CD4-positive, alpha-beta T cell treated with Interleukin-2 at 100 ng/mL for 4 hours (primary cell): ENCODE results near the gene RUNX1.
A peak's percentile ranks its signal among the peaks of the same experiment; 100 is the strongest.

Source experiments
- DNase-seq: peaks from one replicate; pipeline ENCODE4 v3.0.0-alpha.2; 2020; ENCODE audit warnings: low spot score

Gene RUNX1

DNA sequence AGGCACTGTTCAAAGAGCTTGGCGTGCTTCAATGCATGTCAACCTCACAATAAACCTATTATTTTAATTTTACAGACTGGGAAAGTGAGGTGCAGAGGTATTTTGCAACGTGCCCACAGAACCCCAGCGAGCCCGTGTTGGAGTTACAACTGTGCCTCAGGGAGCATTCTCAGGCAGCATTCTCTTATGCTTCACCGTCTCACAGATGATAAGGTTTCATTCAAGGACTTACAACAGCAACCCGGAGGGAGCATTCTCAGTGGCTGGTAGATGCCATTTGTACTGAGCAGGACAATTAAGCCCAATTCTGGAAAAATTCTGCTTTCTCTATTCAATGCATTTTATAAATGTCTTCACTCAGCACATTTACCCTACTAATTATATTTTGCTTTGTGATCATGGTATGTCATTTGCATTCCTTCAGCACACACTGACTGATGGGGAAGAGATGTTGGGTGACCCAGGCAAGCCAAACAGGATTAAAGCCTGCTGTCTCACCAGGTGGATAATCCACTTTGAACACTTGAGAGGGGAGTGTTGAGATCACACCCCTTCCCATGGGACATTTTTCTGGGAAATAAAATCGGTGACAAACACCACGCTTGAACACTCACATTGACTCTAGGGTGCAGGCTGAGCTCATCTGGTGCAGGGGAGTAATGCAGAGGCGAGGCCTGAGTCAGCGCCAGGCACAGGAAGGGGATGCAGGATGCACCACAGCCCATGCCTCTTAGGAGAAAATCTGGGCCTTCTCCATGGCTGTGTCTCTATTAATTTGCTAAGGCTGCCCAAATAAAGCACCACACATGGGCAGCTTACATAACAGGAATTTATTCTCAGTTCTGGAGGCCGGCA is 266.4 kb downstream of the RUNX1 start:
- no peak for DNase-seq

DNA sequence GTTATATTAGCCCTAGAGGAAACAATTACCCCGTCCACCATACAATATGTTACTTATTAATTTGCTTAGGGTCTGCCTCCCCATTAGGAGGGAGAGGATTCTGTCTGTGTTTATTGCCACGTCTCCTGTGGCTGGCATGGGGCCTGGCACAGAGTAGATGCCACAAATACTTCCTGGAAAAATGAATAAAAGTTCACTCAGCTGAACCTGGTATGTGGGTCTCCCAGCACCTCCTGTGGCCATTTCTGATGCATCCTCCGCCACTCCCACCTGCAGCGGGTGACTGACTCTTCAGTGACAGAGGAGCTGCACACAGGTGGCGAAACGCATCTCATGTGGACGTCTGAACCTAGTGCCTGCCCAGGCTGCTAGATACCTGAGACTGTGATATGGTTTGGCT is 267.6 kb downstream of the RUNX1 start:
- no peak for DNase-seq

DNA sequence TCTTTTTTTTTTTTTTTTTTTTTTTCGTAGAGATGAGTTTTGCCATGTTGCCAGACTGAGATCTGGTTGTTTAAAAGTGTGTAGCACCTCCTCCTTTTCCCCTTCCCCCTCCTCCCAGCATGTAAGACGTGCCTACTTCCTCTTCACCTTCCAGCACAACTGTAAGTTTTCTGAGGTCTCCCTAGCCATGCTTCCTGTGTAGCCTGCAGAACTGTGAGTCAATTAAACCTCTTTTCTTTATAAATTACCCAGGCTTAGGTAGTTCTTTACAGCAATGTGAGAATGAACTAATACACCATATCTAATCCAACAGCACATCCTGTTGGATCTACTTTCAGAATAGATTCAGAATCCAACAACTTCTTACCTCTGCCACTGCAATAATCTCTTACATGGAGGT is 269.2 kb downstream of the RUNX1 start:
- DNase-seq = no peak

DNA sequence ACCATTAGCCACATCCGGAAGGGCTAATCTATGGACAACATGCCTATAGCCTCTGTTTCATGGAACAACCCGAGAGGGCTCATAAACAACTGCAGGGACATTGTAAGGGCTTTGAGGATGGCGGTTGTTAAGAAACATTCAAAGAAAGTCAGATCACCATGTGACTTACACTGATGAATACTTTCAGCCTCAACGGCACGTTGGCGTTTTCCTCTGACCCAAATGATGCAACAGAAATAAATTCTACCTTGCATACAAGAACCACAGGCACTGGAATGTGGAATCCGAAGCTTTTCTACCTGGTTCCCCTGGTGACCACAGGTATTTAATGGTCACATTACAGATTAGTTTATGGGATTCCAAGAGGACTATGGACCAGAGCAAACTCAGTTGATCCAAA is 273.3 kb downstream of the RUNX1 start:
- no peak for DNase-seq

DNA sequence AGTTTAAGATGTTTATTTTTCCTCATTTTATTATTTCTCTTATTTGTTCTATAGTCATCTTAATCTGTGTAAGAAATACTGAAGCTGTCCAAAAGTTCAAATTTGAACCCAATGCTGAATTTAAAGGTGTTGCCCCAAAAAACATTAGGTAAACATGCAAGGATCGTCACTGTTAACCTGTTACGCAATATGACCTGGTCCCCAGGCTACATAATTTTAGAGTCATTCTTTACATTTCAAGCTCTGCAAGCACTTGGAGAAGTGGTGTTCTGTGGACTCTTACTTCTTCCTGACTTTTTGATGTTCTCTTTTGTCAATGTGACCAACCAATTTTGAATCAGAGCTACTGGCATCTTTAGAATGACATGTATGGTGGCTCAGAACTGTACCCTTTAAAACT is 274.4 kb downstream of the RUNX1 start:
- no peak for DNase-seq

DNA sequence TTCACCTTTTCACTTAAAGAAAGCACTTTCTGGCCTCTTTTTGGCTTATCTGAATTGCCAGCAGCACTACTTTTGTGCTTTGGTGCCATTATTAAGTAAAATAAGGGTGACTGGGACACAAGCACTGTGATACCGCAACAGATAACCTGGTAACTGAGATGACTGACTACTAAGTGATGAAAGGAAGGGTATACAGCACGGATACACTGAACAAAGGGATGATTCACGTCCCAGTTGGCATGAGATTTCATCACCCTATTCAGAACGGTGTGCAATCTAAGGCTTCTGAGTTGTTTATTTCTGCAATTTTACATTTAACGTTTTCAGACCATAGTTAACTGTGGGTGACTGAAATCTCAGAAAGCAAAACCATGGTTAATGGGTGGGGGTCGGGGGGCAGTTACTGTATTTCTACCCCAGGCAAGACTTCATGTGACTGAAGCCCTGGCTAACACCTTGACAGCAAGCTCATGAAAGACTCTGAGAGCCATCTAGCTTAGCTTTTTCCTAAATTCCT is 277.5 kb downstream of the RUNX1 start:
- no peak for DNase-seq

DNA sequence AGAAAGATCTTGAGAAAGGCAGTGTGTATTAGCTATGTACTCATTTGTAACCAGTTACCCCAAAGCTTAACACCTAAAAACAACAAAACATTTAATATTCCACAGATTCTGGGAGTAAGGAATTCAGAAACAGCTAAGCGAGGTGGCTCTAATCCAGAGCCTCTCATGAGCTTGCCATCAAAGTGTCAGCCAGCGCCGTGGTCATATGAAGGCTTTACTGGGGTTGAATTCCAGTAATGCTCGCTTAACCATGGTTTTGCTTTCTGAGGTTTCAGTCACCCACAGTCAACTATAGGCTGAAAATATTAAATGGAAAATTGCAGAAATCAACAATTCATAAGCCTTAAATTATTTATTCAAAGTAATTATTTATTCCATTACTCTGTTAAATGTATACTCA is 278.5 kb downstream of the RUNX1 start:
- DNase-seq = no peak

DNA sequence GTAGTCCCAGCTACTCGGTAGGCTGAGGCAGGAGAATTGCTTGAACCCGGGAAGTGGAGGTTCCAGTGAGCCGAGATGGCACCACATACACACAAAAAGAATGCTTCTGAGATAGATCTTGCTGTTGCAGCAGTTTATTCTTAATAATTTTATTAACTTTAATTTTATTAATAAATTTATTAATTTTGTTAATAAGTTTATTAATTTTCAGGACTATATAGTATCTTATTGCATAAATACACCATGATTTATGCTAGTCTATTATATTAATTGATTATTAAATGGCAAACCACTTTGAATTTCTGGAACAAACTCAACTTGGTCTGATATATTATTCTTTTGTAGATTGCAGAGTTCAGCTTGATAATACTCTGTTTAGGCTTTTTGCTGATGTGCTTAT is 280.8 kb downstream of the RUNX1 start:
- no peak for DNase-seq

DNA sequence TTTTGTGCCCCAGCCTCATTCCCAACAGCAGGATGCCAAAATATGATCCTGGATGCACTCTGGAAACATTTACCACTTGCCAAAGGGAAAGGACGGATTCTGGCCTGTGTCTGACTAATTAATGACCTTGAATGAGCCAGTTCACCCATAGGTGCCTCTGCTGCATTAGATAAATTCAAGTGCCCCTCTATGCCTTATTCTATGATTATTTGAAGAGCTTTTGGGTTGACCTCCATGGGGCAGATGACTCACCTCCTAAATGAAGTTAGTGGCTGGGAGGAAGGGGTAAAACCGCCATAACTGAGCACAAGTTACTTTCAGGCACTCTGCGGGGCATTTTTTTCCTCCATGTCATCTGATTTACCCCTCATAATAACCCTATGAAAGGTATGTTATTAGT is 282.2 kb downstream of the RUNX1 start:
- DNase-seq = no peak

DNA sequence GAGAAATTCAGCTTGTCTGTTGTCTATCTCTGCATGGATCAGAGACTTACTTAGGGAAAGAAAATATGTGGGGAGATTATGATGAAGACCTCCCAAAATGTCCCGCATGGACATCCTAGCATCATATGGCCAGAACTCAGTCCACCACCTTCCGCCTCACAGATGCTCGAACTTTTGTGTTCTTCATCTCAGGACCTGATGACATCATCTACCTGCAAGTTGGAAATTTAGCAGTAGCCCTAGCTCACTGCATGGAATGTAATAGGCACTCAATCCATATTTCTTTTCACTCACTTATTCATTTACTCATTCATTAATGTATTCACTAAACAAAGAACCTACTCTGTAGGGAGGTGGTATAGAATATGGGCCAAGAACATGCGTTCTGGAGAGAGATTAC is 283.5 kb downstream of the RUNX1 start:
- DNase-seq = no peak

DNA sequence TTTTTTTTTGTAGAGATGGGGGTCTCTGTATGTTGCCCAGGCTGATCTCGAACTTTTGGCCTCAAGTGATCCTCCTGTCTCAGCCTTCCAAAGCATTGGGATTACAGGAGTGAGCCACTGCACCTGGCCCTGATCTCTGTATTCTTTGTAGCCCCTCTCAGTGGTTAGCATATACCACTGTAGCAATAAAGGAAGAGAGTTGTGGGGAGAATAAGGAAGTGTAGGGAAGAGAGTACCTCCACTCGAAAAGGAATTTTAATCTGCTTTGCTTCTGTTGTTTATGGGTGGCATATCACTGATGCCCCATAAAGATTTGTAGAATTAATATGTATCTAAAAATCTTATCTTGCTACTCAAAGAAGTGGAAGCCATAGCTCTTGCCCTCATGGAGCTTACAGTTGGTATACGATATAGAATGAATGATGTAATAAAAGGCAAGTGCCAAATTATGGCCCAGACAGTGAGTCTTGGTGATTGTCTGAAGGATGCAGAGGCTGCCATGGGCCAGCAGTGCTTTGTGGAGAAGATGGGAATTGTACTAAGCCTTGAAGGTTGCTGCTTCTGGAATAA is 284.3 kb downstream of the RUNX1 start:
- DNase-seq = no peak

DNA sequence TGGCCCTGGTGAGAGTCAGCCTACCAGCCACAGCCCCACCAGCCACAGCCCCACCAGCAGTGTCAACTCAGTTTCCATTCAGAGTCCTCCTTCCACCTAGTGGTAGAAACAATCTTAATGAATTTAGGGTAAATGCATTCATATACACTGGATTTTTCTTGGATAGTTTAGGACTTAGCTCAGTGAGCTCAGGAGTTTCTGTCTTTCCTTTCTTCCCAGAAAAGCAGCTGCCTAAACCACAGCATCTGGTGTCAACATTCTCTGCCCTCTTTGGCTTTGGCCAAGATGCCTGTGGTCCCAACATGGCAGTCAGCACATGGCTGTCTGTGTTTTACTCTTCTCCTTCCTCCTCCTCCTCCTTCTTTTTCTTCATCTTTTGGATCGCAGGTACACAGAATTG is 286.3 kb downstream of the RUNX1 start:
- no peak for DNase-seq

DNA sequence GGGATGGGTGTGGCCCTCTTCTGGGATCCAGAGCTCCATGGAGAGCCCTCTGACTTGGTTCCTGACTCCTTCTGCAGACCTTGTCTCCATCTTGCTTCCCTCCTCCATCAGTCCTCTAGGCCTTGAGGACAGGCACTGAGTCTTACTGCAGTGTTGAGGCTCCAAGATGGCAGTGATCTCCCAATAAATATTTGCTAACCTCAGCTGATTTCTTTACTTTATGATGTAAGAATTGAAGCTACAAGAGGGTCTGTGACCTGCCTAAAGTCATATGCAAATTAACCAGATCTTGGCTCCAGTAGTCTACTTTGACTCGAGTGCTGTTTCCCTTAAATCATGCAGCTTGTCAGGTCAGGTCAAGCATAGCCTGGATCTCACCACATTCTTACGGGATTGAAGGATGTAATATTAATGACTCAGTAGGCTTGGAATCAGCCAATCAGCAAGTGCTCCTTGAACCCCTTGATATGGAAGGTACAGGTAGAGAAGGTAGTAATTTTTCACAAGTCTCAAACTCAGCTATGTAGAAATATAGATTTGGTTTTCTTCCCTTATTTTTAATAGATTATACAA is 287.3 kb downstream of the RUNX1 start:
- DNase-seq = no peak

DNA sequence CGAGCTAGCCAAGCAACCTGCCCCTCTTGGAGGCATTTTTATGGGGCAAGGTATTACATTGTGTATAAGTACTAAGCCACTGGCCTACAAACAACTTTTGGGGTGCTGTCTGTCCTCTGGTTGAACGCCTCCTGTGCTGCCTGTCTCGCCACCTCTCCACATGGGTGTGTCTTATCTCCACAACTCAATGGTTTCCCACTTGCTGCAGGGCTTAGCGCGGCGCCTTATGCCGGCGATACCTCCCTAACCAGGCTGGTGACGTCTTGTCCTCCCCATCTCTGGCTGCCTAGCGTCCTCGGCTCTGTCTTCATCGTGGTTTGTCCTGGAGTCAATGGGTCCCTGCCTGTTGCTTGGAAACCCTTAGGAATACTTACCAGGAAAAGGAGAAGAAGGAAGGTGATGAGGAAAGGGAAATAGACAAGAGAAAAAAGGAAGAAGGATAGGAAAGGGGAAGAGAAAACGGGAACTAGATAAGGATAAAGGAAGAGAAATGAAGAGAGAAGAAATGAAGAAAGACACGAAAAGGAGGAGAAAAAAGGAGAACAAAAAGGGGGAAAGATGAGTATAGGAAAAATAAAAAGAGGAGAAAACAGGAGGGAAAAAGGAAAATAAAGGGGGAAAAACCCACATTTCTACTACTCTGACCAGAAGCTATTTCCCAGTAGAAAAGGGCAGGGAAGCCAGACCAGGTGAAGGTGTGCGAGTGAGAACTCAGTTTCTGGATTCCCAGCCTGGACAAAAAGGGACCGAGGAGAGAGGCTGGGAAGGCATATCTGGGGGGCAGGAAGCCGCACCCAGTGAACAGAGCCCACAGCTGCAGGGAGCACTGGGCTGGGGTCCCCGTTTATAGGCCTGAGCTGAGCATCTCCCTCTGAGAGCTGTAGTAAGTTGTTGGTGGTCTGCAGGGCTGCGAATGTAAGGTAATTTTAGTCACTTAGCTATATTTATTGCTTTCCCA is 294.1 kb downstream of the RUNX1 start:
- DNase-seq = no peak

DNA sequence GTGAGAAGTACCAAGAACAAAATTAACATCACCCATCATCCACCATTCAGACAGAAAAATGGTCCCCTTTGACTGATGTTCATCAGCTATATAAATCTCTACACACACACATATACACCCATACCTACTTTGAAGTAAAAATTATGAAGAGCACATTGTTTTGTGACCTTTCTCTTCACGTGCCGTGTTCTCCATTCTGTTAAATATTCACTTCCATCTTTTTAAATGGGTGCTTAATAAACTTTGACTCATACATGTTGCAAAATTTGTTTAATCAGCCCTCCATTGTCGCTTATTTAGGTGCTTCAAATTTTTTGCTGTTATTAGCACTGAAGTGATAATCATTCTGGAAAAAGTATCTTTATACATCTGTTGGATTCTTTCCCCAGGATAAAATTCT is 300.2 kb downstream of the RUNX1 start:
- no peak for DNase-seq

DNA sequence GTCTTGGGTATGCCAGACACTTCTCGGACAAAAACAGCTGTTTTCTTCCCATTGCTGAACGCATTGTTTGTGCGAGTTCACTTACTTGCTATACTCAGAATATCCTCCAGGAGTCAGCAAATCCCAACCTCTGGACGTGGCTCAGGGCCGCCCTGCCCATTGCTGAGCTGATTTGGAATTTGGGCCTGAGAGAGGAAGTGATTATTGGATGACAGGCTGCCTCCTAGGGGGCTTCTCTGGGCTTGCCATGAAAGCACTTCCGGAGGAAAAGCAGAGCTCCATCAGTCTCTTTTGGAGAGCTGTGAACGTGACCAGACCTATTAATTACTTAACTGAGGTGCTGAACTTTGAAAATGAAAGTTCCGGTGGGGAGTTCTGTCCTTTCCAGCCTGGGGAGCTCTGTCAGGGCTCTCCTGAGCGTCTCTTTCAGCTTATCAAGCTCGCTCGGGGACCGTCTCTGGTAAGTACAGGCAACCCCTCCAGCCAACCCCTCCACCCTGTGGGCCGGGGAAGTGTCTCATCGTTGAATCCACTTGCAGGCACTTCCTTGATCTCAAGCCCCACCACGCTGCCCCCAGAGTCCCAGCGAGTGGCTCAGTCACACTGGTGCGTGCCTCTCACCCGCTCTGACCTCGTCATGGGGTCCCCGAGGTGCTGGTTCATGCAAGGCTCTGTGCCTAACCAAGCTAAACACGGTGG is 303.4 kb downstream of the RUNX1 start:
- peak; percentile 65 for DNase-seq

DNA sequence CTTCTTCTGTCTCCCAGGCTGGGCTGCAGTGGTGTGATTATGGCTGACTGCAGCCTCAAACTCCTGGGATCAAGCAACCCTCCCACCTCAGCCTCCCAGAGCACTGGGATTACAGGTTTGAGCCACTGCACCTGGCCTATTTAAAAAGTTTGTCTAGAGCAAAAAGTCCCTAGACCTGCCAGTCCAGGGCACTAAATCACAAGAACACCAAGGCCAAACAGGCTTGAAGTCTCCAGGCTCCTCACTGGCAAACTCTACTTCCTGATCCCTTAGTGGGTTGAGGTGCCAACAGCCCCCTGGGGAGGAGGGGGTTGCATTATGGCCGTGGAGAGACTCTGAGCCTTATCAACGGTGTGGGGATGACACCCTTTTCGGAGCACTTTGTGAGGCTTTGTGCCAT is 304.3 kb downstream of the RUNX1 start:
- no peak for DNase-seq

DNA sequence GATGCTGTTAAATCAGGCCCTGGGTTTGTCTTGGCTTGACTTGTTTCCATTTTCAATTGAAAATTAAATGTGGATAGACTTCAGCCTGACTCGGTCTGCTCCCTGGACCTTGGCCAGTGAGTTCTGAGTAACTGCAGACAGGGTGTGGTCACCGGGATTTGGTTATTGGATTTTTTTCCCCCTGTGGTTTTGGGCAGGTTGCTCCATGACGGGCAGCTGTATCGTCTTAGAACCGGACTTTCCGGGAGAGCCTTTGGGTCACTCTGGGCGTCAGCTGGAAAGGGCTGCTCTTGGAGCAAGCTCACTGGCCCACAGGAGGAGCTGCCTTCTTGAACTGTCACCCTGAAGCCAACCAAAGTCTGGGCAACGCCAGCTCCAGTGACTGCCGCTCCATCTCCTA is 305.3 kb downstream of the RUNX1 start:
- DNase-seq = no peak

DNA sequence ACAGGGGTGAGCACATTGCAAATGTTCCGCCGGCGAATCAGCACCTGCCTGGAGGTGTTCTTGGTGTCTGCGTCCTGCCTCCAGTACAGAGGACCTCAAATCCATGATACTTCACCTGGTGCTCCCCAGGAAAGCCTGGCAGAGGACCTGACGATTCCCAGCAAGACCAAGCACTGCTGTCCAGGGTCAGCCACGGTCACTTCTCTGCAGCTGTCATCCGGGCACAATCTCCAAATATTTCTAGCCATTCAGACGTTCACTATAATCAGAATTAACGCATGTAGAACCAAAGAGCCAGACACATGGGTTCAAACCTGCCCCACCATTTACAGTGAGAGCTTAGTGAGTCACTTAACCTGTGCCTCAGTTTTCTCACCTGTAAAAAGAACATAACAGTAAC is 305.8 kb downstream of the RUNX1 start:
- no peak for DNase-seq

DNA sequence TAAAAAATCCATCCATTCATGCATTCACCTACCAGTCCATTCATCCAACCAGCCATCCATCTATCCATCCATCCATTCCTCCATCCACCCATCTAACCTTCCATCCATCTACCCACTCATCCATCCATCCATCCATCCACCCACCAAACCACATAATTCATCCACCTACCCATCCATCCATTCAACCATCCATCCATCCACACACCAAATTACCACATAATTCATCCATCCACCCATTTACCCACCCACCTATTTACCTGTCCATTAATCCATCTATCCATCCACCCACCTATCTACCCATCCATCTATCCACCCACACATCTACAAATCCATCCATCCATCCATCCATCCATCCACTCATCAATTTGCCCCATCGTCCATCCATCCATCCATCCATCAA is 308.9 kb downstream of the RUNX1 start:
- DNase-seq = no peak
